ENCODE measurements around the gene COL6A1. TPM values are rescaled to one million over a fixed set of nuclear protein-coding genes. Genes with fewer than 3 reads are reported as not detected.
"Not testable (repeated sequence)": the region's sequence is repeated elsewhere in the genome, so short reads cannot be mapped to it uniquely, and the experiment has no call there.

COL6A1 gene
- total and polyA plus RNA-seq, 5 donors from 2014 or later = 0.10 to 2.2 (median 0.78) TPM

- H3K27me3 ChIP-seq (ENCODE audit: control insufficient read depth, insufficient read depth, low read length) = no peaks in the 10 kb centered on the region
- no peak for ATAC-seq (ENCODE audit: low read depth in 2 of 2)
- H3K4me1 Mint-ChIP-seq = peaks cover 2 to 13% (median 7%) of the 10 kb centered on the region in 4 donors
Measured at GRCh38 chr21:45972353-45972715, 9.2 kb upstream of the COL6A1 start.

DNA sequence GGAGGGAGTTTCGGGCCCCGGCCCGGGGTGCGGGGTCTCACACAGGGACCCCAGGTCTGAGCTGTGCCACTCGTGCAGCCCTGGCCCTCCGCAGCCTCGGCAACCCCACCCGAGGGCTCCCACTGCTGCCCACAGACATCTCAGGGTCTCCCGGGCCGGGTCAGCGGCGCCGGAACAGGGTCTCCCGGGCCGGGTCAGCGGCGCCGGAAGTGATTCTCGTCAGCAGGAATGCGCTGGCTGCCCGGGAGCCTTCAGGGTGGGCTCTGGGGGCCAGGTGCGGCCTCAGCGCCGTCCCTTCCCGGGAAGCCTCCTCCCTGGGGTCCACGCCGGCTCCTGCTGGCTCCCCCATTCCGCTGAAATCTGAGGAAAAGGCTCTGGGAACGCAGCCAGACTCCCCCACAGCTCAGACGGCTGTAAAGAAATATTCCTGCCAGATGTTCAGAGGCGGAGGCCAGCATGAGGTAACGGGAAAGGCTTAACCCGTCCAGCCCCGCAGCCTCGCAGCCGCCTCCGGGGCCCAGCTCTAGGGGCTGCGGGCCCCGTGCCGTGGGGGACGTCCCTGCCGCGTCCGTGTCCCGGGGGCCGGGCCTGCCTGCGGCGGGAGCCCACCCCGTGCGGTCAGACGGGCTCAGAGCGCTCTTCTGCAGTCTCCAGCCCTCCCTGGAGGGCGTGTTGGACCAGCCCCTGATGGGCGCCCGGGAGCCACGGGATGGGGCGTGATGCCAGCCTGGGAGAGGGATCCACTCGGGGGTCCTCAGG, 8.7 kb upstream of the COL6A1 start:
- H3K36me3 ChIP-seq (ENCODE audit: control insufficient read depth, insufficient read depth, low read length) = no peaks in the 10 kb centered on the region
- no peak overlapping the region for H3K27ac ChIP-seq (ENCODE audit: insufficient read depth, low read length, poor library complexity, severe bottlenecking)
- peaks cover 31% of the 10 kb centered on the region for H3K4me1 ChIP-seq (ENCODE audit: control insufficient read depth, insufficient read depth, low read length, poor library complexity, severe bottlenecking)
- no peak overlapping the region for H3K27ac Mint-ChIP-seq
- DNase-seq (no peak), ATAC-seq (ENCODE audit: low read depth in 2 of 2) (no peak)
- peaks cover 4% of the 10 kb centered on the region for H3K36me3 Mint-ChIP-seq
- peak overlapping the region; percentile 51 for H3K4me3 ChIP-seq (ENCODE audit: low read depth, low read length)
- peak overlapping the region in 3 of 4 donors; percentile 50 to 96 (median 81) for H3K4me3 Mint-ChIP-seq
- peaks cover 0 to 2% (median 0%) of the 10 kb centered on the region in 7 donors for H3K9me3 Mint-ChIP-seq
- peaks cover 2 to 13% (median 7%) of the 10 kb centered on the region in 4 donors for H3K4me1 Mint-ChIP-seq
- peaks cover 34% of the 10 kb centered on the region for H3K27me3 Mint-ChIP-seq
- no peaks in the 10 kb centered on the region for H3K9me3 ChIP-seq (ENCODE audit: control insufficient read depth in 2 of 2, low read length in 2 of 2)
- H3K27me3 ChIP-seq (ENCODE audit: control insufficient read depth, insufficient read depth, low read length) = no peaks in the 10 kb centered on the region

More at GRCh38 chr21:45972353-45972715, 9.2 kb upstream of the COL6A1 start:
- H3K27ac ChIP-seq (ENCODE audit: insufficient read depth, low read length, poor library complexity, severe bottlenecking) = no peak overlapping the region
- H3K36me3 Mint-ChIP-seq = peaks cover 4% of the 10 kb centered on the region
- no peak overlapping the region for H3K4me3 Mint-ChIP-seq
- no peak overlapping the region for H3K27ac Mint-ChIP-seq
- H3K4me3 ChIP-seq (ENCODE audit: low read depth, low read length) = no peak overlapping the region
- no peak for DNase-seq
- peaks cover 0 to 2% (median 0%) of the 10 kb centered on the region in 7 donors for H3K9me3 Mint-ChIP-seq
- peaks cover 34% of the 10 kb centered on the region for H3K27me3 Mint-ChIP-seq
- no peaks in the 10 kb centered on the region for H3K36me3 ChIP-seq (ENCODE audit: control insufficient read depth, insufficient read depth, low read length)
- no peaks in the 10 kb centered on the region for H3K9me3 ChIP-seq (ENCODE audit: control insufficient read depth in 2 of 2, low read length in 2 of 2)
- peaks cover 31% of the 10 kb centered on the region for H3K4me1 ChIP-seq (ENCODE audit: control insufficient read depth, insufficient read depth, low read length, poor library complexity, severe bottlenecking)

- Mint-ChIP-seq H3K4me1 (peaks cover 2 to 13% (median 7%) of the 10 kb centered on the region in 4 donors), H3K27me3 (peaks cover 34% of the 10 kb centered on the region), H3K27ac (peak overlapping the region in 2 of 3 donors; percentile 62 to 89), H3K4me3 (peak overlapping the region; percentile 81 to 96 (median 89)), H3K9me3 (no peaks in the 10 kb centered on the region), H3K36me3 (no peaks in the 10 kb centered on the region)
- DNase-seq = peak; percentile 64 to 74 (median 74)
- Histone ChIP-seq H3K9me3 (ENCODE audit: control insufficient read depth in 2 of 2, low read length in 2 of 2) (no peaks in the 10 kb centered on the region), H3K36me3 (ENCODE audit: control insufficient read depth, insufficient read depth, low read length) (no peaks in the 10 kb centered on the region), H3K27ac (ENCODE audit: insufficient read depth, low read length, poor library complexity, severe bottlenecking) (no peak overlapping the region), H3K4me3 (ENCODE audit: low read depth, low read length) (peak overlapping the region; percentile 51), H3K4me1 (ENCODE audit: control insufficient read depth, insufficient read depth, low read length, poor library complexity, severe bottlenecking) (peaks cover 31% of the 10 kb centered on the region), H3K27me3 (ENCODE audit: control insufficient read depth, insufficient read depth, low read length) (no peaks in the 10 kb centered on the region)
- peak; percentile 81 to 82 for ATAC-seq (ENCODE audit: low read depth in 2 of 2)
Measured at GRCh38 chr21:45973475-45974072, 8.0 kb upstream of the COL6A1 start.

GRCh38 chr21:45974073-45975019, 7.2 kb upstream of the COL6A1 start:
- H3K27me3 Mint-ChIP-seq = peaks cover 34% of the 10 kb centered on the region
- DNase-seq = peak in 1 of 3 donors; percentile 26
- H3K4me1 Mint-ChIP-seq = peaks cover 2 to 13% (median 7%) of the 10 kb centered on the region in 4 donors
- no peaks in the 10 kb centered on the region for H3K9me3 Mint-ChIP-seq
- peaks cover 31% of the 10 kb centered on the region for H3K4me1 ChIP-seq (ENCODE audit: control insufficient read depth, insufficient read depth, low read length, poor library complexity, severe bottlenecking)
- H3K27me3 ChIP-seq (ENCODE audit: control insufficient read depth, insufficient read depth, low read length) = no peaks in the 10 kb centered on the region
- H3K36me3 Mint-ChIP-seq = no peaks in the 10 kb centered on the region
- H3K4me3 Mint-ChIP-seq = peak overlapping the region; percentile 81 to 96 (median 89)
- H3K27ac ChIP-seq (ENCODE audit: insufficient read depth, low read length, poor library complexity, severe bottlenecking) = no peak overlapping the region
- H3K4me3 ChIP-seq (ENCODE audit: low read depth, low read length) = no peak overlapping the region
- H3K27ac Mint-ChIP-seq = peak overlapping the region in 1 of 3 donors; percentile 31
- no peaks in the 10 kb centered on the region for H3K36me3 ChIP-seq (ENCODE audit: control insufficient read depth, insufficient read depth, low read length)
- H3K9me3 ChIP-seq (ENCODE audit: control insufficient read depth in 2 of 2, low read length in 2 of 2) = no peaks in the 10 kb centered on the region
- ATAC-seq (ENCODE audit: low read depth in 2 of 2) = peak in 1 of 2 donors; percentile 38

DNA sequence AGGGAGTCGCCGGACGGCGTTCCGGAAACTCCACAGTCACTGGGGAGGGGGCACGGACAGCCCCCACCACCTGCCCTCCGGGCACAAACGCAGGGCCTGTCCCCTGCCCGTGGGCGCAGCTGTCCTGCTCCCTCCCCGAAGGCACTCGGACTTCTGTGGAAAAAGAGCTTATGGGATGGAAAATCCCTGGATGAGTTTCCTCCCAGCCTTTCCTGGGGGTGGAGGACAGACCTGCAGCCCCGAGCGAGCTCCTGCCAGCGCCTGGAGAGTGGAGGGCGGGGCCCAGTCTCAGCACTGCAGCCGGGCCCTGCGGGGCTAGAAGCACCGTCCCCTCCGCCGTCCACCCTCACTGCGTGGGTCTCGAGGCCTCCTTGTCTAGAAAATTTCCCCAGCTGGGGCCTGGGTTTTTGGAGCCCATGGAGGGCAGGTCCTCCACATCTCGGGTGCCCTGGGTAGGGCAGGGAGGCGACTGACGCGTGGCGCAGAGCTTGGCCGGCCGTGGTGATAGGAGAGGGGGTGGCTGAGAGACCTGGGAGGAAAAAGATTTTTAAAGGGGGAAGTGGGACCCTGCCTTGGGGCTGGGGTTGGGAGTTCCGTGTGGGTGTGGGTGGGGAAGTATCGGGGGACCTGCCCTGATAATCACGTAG, 6.4 kb upstream of the COL6A1 start:
- Mint-ChIP-seq H3K9me3 (no peaks in the 10 kb centered on the region), H3K27ac (no peak overlapping the region), H3K27me3 (peaks cover 28% of the 10 kb centered on the region), H3K4me3 (peak overlapping the region in 3 of 4 donors; percentile 32 to 57 (median 41)), H3K4me1 (peaks cover 2 to 15% (median 7%) of the 10 kb centered on the region in 4 donors), H3K36me3 (no peaks in the 10 kb centered on the region)
- no peak for ATAC-seq (ENCODE audit: low read depth in 2 of 2)
- Histone ChIP-seq H3K27ac (ENCODE audit: insufficient read depth, low read length, poor library complexity, severe bottlenecking) (no peak overlapping the region), H3K4me1 (ENCODE audit: control insufficient read depth, insufficient read depth, low read length, poor library complexity, severe bottlenecking) (peaks cover 31% of the 10 kb centered on the region), H3K9me3 (ENCODE audit: control insufficient read depth in 2 of 2, low read length in 2 of 2) (no peaks in the 10 kb centered on the region), H3K4me3 (ENCODE audit: low read depth, low read length) (no peak overlapping the region), H3K27me3 (ENCODE audit: control insufficient read depth, insufficient read depth, low read length) (no peaks in the 10 kb centered on the region), H3K36me3 (ENCODE audit: control insufficient read depth, insufficient read depth, low read length) (no peaks in the 10 kb centered on the region)
- no peak for DNase-seq

- not testable (repeated sequence) for H3K4me3 ChIP-seq (ENCODE audit: low read depth, low read length); H3K36me3 ChIP-seq (ENCODE audit: control insufficient read depth, insufficient read depth, low read length); H3K9me3 ChIP-seq (ENCODE audit: control insufficient read depth in 2 of 2, low read length in 2 of 2); H3K27me3 ChIP-seq (ENCODE audit: control insufficient read depth, insufficient read depth, low read length); ATAC-seq (ENCODE audit: low read depth in 2 of 2); H3K9me3 Mint-ChIP-seq; DNase-seq; H3K27ac Mint-ChIP-seq; H3K36me3 Mint-ChIP-seq; H3K27ac ChIP-seq (ENCODE audit: insufficient read depth, low read length, poor library complexity, severe bottlenecking)
- Mint-ChIP-seq H3K27me3 (peaks cover 25% of the 10 kb centered on the region), H3K4me1 (peaks cover 2 to 15% (median 7%) of the 10 kb centered on the region in 4 donors), H3K4me3 (peak overlapping the region in 3 of 4 donors; percentile 29 to 57 (median 41))
- H3K4me1 ChIP-seq (ENCODE audit: control insufficient read depth, insufficient read depth, low read length, poor library complexity, severe bottlenecking) = peaks cover 33% of the 10 kb centered on the region
Measured at GRCh38 chr21:45975667-45976409, 5.7 kb upstream of the COL6A1 start.
